22Rv1 (cell line): ENCODE data around the gene SRRD.

Experiments used
- ZFX ChIP-seq: fragments of 450-650 bp; IDR thresholded peaks from 2 replicates; pipeline ENCODE4 v1.6.1; 2017; ENCODE audit warnings: antibody characterized with exemption, borderline replicate concordance
- TF ChIP-seq, protein P1 (sequence below): fragments of 450-650 bp; IDR thresholded peaks from 2 replicates; pipeline ENCODE4 v1.5.1; 2017; ENCODE audit warnings: mild to moderate bottlenecking

GRCh38 chr22:26513838-26514237, 30.2 kb downstream of the SRRD start:
- TF ChIP-seq, protein P1, sequence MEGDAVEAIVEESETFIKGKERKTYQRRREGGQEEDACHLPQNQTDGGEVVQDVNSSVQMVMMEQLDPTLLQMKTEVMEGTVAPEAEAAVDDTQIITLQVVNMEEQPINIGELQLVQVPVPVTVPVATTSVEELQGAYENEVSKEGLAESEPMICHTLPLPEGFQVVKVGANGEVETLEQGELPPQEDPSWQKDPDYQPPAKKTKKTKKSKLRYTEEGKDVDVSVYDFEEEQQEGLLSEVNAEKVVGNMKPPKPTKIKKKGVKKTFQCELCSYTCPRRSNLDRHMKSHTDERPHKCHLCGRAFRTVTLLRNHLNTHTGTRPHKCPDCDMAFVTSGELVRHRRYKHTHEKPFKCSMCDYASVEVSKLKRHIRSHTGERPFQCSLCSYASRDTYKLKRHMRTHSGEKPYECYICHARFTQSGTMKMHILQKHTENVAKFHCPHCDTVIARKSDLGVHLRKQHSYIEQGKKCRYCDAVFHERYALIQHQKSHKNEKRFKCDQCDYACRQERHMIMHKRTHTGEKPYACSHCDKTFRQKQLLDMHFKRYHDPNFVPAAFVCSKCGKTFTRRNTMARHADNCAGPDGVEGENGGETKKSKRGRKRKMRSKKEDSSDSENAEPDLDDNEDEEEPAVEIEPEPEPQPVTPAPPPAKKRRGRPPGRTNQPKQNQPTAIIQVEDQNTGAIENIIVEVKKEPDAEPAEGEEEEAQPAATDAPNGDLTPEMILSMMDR = no peak
- TF ChIP-seq ZFX = no peak
